K562 (cell line): Measurements from ENCODE around the gene SLC22A8. TPM values are rescaled to one million over a fixed set of nuclear protein-coding genes. Genes with fewer than 3 reads are reported as not detected.
"Not testable (repeated sequence)": the region's sequence is repeated elsewhere in the genome, so short reads cannot be mapped to it uniquely, and the experiment has no call there.

ENCODE experiments used
- ATAC-seq: fragments of 200-7000 bp; cut with Tn5 transposase; 3 replicates; pipeline ENCODE4 v1.9.1; 2020; ENCODE audit warnings: moderate library complexity
- BruUV-seq: library from RNA; stranded (reverse); fragments of 400-500 nt; replicated peaks from 2 replicates; lab custom pipeline; 2021; lab: Mats Ljungman, UMichigan
- CTCF ChIA-PET: fragments of 300-600 bp; formaldehyde crosslinking; extraction: SDS; loops from one replicate; lab custom pipeline; 2021; ENCODE audit warnings: low intra/inter-chr PET ratio; lab: Yijun Ruan, JAX
- POLR2A ChIA-PET: fragments of 300-600, 350-650 bp; sonication (Branson Sonifier 250); formaldehyde crosslinking; extraction: SDS; loops from one replicate; lab custom pipeline; 2021; ENCODE audit warnings: antibody characterized with exemption, inconsistent platforms; lab: Yijun Ruan, JAX
- DNase-seq, 4 experiments: peaks; one replicate each; pipeline versions ENCODE4 v3.0.0 to v3.0.0-alpha.2; 2011 to 2018; ENCODE audit warnings: low spot score in 3 of 4, mixed read lengths in 3 of 4; ENCODE audit errors: extremely low read depth in 1 of 4
- FAIRE-seq: peaks from 2 replicates; lab custom pipeline; 2011; peaks lifted over from hg19 to GRCh38; lab: Jason Lieb, UNC
- H2AFZ ChIP-seq: 2 replicates; pipeline ENCODE4 v1.6.0; 2011; ENCODE audit warnings: low read depth, low read length, control low read depth, inconsistent platforms
- H3K27ac ChIP-seq: fragments of 200-600 bp; 3 replicates; pipeline ENCODE4 v1.8.0; 2011; ENCODE audit warnings: low read depth, mild to moderate bottlenecking, control low read depth, inconsistent platforms, low read length, moderate library complexity, mixed read lengths; ENCODE audit errors: extremely low read depth
- H3K27me3 ChIP-seq, 2 experiments: fragments of 300-600 bp in 1 of 2; 2 replicates in 1 of 2; 3 replicates in 1 of 2; pipeline versions ENCODE4 v1.6.0 to v1.8.0; 2011; ENCODE audit warnings: inconsistent platforms in 2 of 2, low read length in 2 of 2, mild to moderate bottlenecking in 1 of 2, mixed read lengths in 1 of 2, moderate library complexity in 1 of 2; ENCODE audit not compliant: control insufficient read depth in 2 of 2, insufficient read depth in 2 of 2
- H3K36me3 ChIP-seq: fragments of 300-600 bp; 3 replicates; pipeline ENCODE4 v1.8.0; 2011; ENCODE audit warnings: mild to moderate bottlenecking, low read length, inconsistent platforms; ENCODE audit not compliant: control insufficient read depth, insufficient read depth
- H3K4me1 ChIP-seq, 2 experiments: fragments of 200-600 bp in 1 of 2; replicated peaks in 1 of 2; 2 replicates in 1 of 2; 3 replicates in 1 of 2; pipeline versions ENCODE4 v1.5.1 to v1.8.0; 2011; ENCODE audit warnings: inconsistent platforms in 2 of 2, low read length in 2 of 2, mild to moderate bottlenecking in 1 of 2, mixed read lengths in 1 of 2, moderate library complexity in 1 of 2; ENCODE audit not compliant: control insufficient read depth in 2 of 2, insufficient read depth in 2 of 2
- H3K4me2 ChIP-seq: 2 replicates; pipeline ENCODE4 v1.6.1; 2011; ENCODE audit warnings: low read length, control low read depth, inconsistent platforms, mixed read lengths; ENCODE audit not compliant: insufficient read depth
- H3K4me3 ChIP-seq: fragments of 200-600 bp; sonication (generic), shearing (Covaris generic); 2 replicates; pipeline ENCODE4 v1.5.1; 2016; ENCODE audit warnings: control low read depth, inconsistent platforms
- H3K79me2 ChIP-seq: fragments of 200-600 bp; 3 replicates; pipeline ENCODE4 v1.8.0; 2011; ENCODE audit warnings: low read length, inconsistent platforms; ENCODE audit not compliant: control insufficient read depth, insufficient read depth
- H3K9ac ChIP-seq, 2 experiments: 2 replicates each; pipeline versions ENCODE4 v1.6.0 to v1.6.1; 2011; ENCODE audit warnings: low read depth in 2 of 2, low read length in 2 of 2, control low read depth in 1 of 2, inconsistent platforms in 1 of 2, mild to moderate bottlenecking in 1 of 2, mixed read lengths in 1 of 2; ENCODE audit not compliant: insufficient read depth in 1 of 2
- H3K9me1 ChIP-seq: one replicate; pipeline ENCODE4 v1.6.0; 2011; ENCODE audit warnings: inconsistent platforms, mild to moderate bottlenecking, low read length, moderate library complexity; ENCODE audit not compliant: control insufficient read depth, insufficient read depth
- H3K9me3 ChIP-seq: replicated peaks from 2 replicates; pipeline ENCODE4 v1.5.1; 2011; ENCODE audit warnings: low read depth, low read length, inconsistent platforms; ENCODE audit not compliant: control insufficient read depth, insufficient read depth
- H4K20me1 ChIP-seq: replicated peaks from 2 replicates; pipeline ENCODE4 v1.6.1; 2011; ENCODE audit warnings: low read length, inconsistent platforms, mixed read lengths; ENCODE audit not compliant: control insufficient read depth, insufficient read depth
- ZNF507 ChIP-seq: conservative IDR thresholded peaks from 2 replicates; pipeline ENCODE4 v1.6.1; 2017; ENCODE audit warnings: missing genetic modification characterization, missing compliant biosample characterization
- WGBS: fragments of 100-300 bp; shearing (Covaris generic); methylation state at CpG from one replicate; pipeline ENCODE4 v1.1.6; 2016; ENCODE audit warnings: low coverage, mixed read lengths; ENCODE audit not compliant: insufficient coverage; ENCODE audit errors: missing lambda C conversion rate; 5-methylcytosine and 5-hydroxymethylcytosine counted together
- in situ Hi-C: fragments of 300-500 bp; cut with MboI; formaldehyde crosslinking; loops from 4 replicates; pipeline ENCODE4 v1.15.0; 2018; ENCODE audit warnings: inconsistent platforms, mixed read lengths
- intact Hi-C: fragments of 100-400 bp; cut with micrococcal nuclease; formaldehyde crosslinking; loops from 2 replicates; pipeline ENCODE4 v1.14.2; 2022
- polyA plus RNA-seq, 8 experiments: library from polyadenylated mRNA; depleted of rRNA in 4 of 8; stranded (reverse) in 5 of 8; unstranded in 3 of 8; fragments of >200 nt; fragmentation: Nextera tagmentation in 2 of 8; fragmentation: Illumina TruSeq in 1 of 8; extraction: Ambion mirVana in 2 of 8; extraction: Trizol in 1 of 8; gene quantifications; 2 replicates each; pipeline versions ENCODE4 v1.2.1 to v1.2.3, GENCODE V29; 2011 to 2014; ENCODE audit warnings: inconsistent platforms in 1 of 8, missing spikeins in 1 of 8
- total RNA-seq, 7 experiments: library from RNA; depleted of rRNA in 6 of 7; stranded (reverse); fragments of >200 nt in 6 of 7; fragmentation: Illumina TruSeq in 2 of 7; extraction: Trizol in 2 of 7; gene quantifications; 2 replicates each; pipeline versions ENCODE4 v1.2.1 to v1.2.3, GENCODE V29; 2011 to 2021; ENCODE audit warnings: low replicate concordance in 1 of 7

The SLC22A8 gene
- total and polyA plus RNA-seq, 9 of the 15 experiments (the other 6 are each of a cell fraction or from before 2014, with no cell fraction given) = not detected

- peak; percentile 94 for TF ChIP-seq ZNF507 (tag)
- DNase-seq, H3K9ac ChIP-seq, intact Hi-C loops, H3K9me3 ChIP-seq, CTCF ChIA-PET, ATAC-seq, POLR2A ChIA-PET, H4K20me1 ChIP-seq, H3K9me1 ChIP-seq, H3K4me3 ChIP-seq, H3K27ac ChIP-seq, H3K36me3 ChIP-seq, in situ Hi-C loops, H3K4me2 ChIP-seq, BruUV-seq, H2AFZ ChIP-seq, H3K4me1 ChIP-seq, H3K79me2 ChIP-seq, FAIRE-seq: not testable (repeated sequence)
- peaks cover 13 to 19% of the 10 kb centered on the region in 2 experiments; a peak in 4 of 5 replicates for H3K27me3 ChIP-seq
- WGBS = 15% methylated on average over 10 of the region's 10 CpGs
Measured at GRCh38 chr11:62945538-62945937, 70.1 kb downstream of the SLC22A8 start.

Other genes starting within 250 kb of the SLC22A8 start
Only the 7 nearest of the 12 such genes appear.
- gene STX5, start 183.8 kb downstream of the SLC22A8 start, total RNA-seq (2014; rRNA removed) = 24.3 and 28.3 TPM in 2 replicates
- 17.2 and 17.4 TPM in 2 replicates for gene STX5, start 183.8 kb downstream of the SLC22A8 start, total RNA-seq (2014; rRNA removed; fragmentation: Illumina TruSeq; extraction: Trizol)
- 19.4 TPM in 2 replicates for gene STX5, start 183.8 kb downstream of the SLC22A8 start, total RNA-seq (2015; rRNA removed; fragmentation: Illumina TruSeq; extraction: Trizol)
- gene STX5, start 183.8 kb downstream of the SLC22A8 start, total RNA-seq (2021) = 24.8 and 26.9 TPM in 2 replicates
- 28.6 and 34.5 TPM in 2 replicates for gene STX5, start 183.8 kb downstream of the SLC22A8 start, polyA plus RNA-seq (2011; rRNA removed)
- 27.8 TPM in 2 replicates for gene STX5, start 183.8 kb downstream of the SLC22A8 start, polyA plus RNA-seq (2014; fragmentation: Illumina TruSeq; extraction: Trizol)
- gene STX5, start 183.8 kb downstream of the SLC22A8 start, polyA plus RNA-seq (2014; fragmentation: Nextera tagmentation; extraction: Ambion mirVana) = 1 to 10 TPM; 2.8 to 3.6 TPM
- gene STX5, start 183.8 kb downstream of the SLC22A8 start, polyA plus RNA-seq (2014; rRNA removed) = 23.7 and 27.7 TPM in 2 replicates
- gene TEX54, start 183.0 kb downstream of the SLC22A8 start, total RNA-seq (2014; rRNA removed) = not detected in 2 replicates
- not detected in 2 replicates for gene TEX54, start 183.0 kb downstream of the SLC22A8 start, total RNA-seq (2014; rRNA removed; fragmentation: Illumina TruSeq; extraction: Trizol)
- gene TEX54, start 183.0 kb downstream of the SLC22A8 start, total RNA-seq (2015; rRNA removed; fragmentation: Illumina TruSeq; extraction: Trizol) = not detected in 2 replicates
- not detected in 2 replicates for gene TEX54, start 183.0 kb downstream of the SLC22A8 start, total RNA-seq (2021)
- not detected in 2 replicates for gene TEX54, start 183.0 kb downstream of the SLC22A8 start, polyA plus RNA-seq (2011; rRNA removed)
- not detected in 2 replicates for gene TEX54, start 183.0 kb downstream of the SLC22A8 start, polyA plus RNA-seq (2014; fragmentation: Illumina TruSeq; extraction: Trizol)
- gene TEX54, start 183.0 kb downstream of the SLC22A8 start, polyA plus RNA-seq (2014; fragmentation: Nextera tagmentation; extraction: Ambion mirVana) = not detected
- gene TEX54, start 183.0 kb downstream of the SLC22A8 start, polyA plus RNA-seq (2014; rRNA removed) = not detected in 2 replicates
- 210 and 239 TPM in 2 replicates for gene WDR74, start 176.3 kb downstream of the SLC22A8 start, total RNA-seq (2014; rRNA removed)
- 94.6 and 112 TPM in 2 replicates for gene WDR74, start 176.3 kb downstream of the SLC22A8 start, total RNA-seq (2014; rRNA removed; fragmentation: Illumina TruSeq; extraction: Trizol)
- 122 and 128 TPM in 2 replicates for gene WDR74, start 176.3 kb downstream of the SLC22A8 start, total RNA-seq (2015; rRNA removed; fragmentation: Illumina TruSeq; extraction: Trizol)
- 136 TPM in 2 replicates for gene WDR74, start 176.3 kb downstream of the SLC22A8 start, total RNA-seq (2021)
- 87.2 and 92.0 TPM in 2 replicates for gene WDR74, start 176.3 kb downstream of the SLC22A8 start, polyA plus RNA-seq (2011; rRNA removed)
- 114 and 118 TPM in 2 replicates for gene WDR74, start 176.3 kb downstream of the SLC22A8 start, polyA plus RNA-seq (2014; fragmentation: Illumina TruSeq; extraction: Trizol)
- 10 to 100 TPM; 32.7 to 46.2 TPM for gene WDR74, start 176.3 kb downstream of the SLC22A8 start, polyA plus RNA-seq (2014; fragmentation: Nextera tagmentation; extraction: Ambion mirVana)
- gene WDR74, start 176.3 kb downstream of the SLC22A8 start, polyA plus RNA-seq (2014; rRNA removed) = 165 and 208 TPM in 2 replicates
- 245 and 289 TPM in 2 replicates for gene SLC3A2, start 134.9 kb downstream of the SLC22A8 start, total RNA-seq (2014; rRNA removed)
- gene SLC3A2, start 134.9 kb downstream of the SLC22A8 start, total RNA-seq (2014; rRNA removed; fragmentation: Illumina TruSeq; extraction: Trizol) = 214 and 276 TPM in 2 replicates
- 120 and 132 TPM in 2 replicates for gene SLC3A2, start 134.9 kb downstream of the SLC22A8 start, total RNA-seq (2015; rRNA removed; fragmentation: Illumina TruSeq; extraction: Trizol)
- 255 and 276 TPM in 2 replicates for gene SLC3A2, start 134.9 kb downstream of the SLC22A8 start, total RNA-seq (2021)
- gene SLC3A2, start 134.9 kb downstream of the SLC22A8 start, polyA plus RNA-seq (2011; rRNA removed) = 282 and 323 TPM in 2 replicates
- 183 and 221 TPM in 2 replicates for gene SLC3A2, start 134.9 kb downstream of the SLC22A8 start, polyA plus RNA-seq (2014; fragmentation: Illumina TruSeq; extraction: Trizol)
- 10 to 100 TPM; 20.0 to 39.7 TPM for gene SLC3A2, start 134.9 kb downstream of the SLC22A8 start, polyA plus RNA-seq (2014; fragmentation: Nextera tagmentation; extraction: Ambion mirVana)
- 254 and 296 TPM in 2 replicates for gene SLC3A2, start 134.9 kb downstream of the SLC22A8 start, polyA plus RNA-seq (2014; rRNA removed)
- gene CHRM1, start 94.5 kb downstream of the SLC22A8 start, total RNA-seq (2014; rRNA removed) = not detected in 2 replicates
- not detected in 2 replicates for gene CHRM1, start 94.5 kb downstream of the SLC22A8 start, total RNA-seq (2014; rRNA removed; fragmentation: Illumina TruSeq; extraction: Trizol)
- not detected in 2 replicates for gene CHRM1, start 94.5 kb downstream of the SLC22A8 start, total RNA-seq (2015; rRNA removed; fragmentation: Illumina TruSeq; extraction: Trizol)
- not detected in 2 replicates for gene CHRM1, start 94.5 kb downstream of the SLC22A8 start, total RNA-seq (2021)
- not detected in 2 replicates for gene CHRM1, start 94.5 kb downstream of the SLC22A8 start, polyA plus RNA-seq (2011; rRNA removed)
- gene CHRM1, start 94.5 kb downstream of the SLC22A8 start, polyA plus RNA-seq (2014; fragmentation: Illumina TruSeq; extraction: Trizol) = not detected in 2 replicates
- gene CHRM1, start 94.5 kb downstream of the SLC22A8 start, polyA plus RNA-seq (2014; fragmentation: Nextera tagmentation; extraction: Ambion mirVana) = not detected
- gene CHRM1, start 94.5 kb downstream of the SLC22A8 start, polyA plus RNA-seq (2014; rRNA removed) = not detected in 2 replicates
- not detected in 2 replicates for gene SLC22A6, start 30.9 kb downstream of the SLC22A8 start, total RNA-seq (2014; rRNA removed)
- not detected in 2 replicates for gene SLC22A6, start 30.9 kb downstream of the SLC22A8 start, total RNA-seq (2014; rRNA removed; fragmentation: Illumina TruSeq; extraction: Trizol)
- gene SLC22A6, start 30.9 kb downstream of the SLC22A8 start, total RNA-seq (2015; rRNA removed; fragmentation: Illumina TruSeq; extraction: Trizol) = not detected in 2 replicates
- gene SLC22A6, start 30.9 kb downstream of the SLC22A8 start, total RNA-seq (2021) = not detected in 2 replicates
- gene SLC22A6, start 30.9 kb downstream of the SLC22A8 start, polyA plus RNA-seq (2011; rRNA removed) = not detected in 2 replicates
- not detected in 2 replicates for gene SLC22A6, start 30.9 kb downstream of the SLC22A8 start, polyA plus RNA-seq (2014; fragmentation: Illumina TruSeq; extraction: Trizol)
- not detected for gene SLC22A6, start 30.9 kb downstream of the SLC22A8 start, polyA plus RNA-seq (2014; fragmentation: Nextera tagmentation; extraction: Ambion mirVana)
- not detected in 2 replicates for gene SLC22A6, start 30.9 kb downstream of the SLC22A8 start, polyA plus RNA-seq (2014; rRNA removed)
- not detected in 2 replicates for gene SLC22A24, start 128.4 kb upstream of the SLC22A8 start, total RNA-seq (2014; rRNA removed)
- not detected in 2 replicates for gene SLC22A24, start 128.4 kb upstream of the SLC22A8 start, total RNA-seq (2014; rRNA removed; fragmentation: Illumina TruSeq; extraction: Trizol)
- not detected in 2 replicates for gene SLC22A24, start 128.4 kb upstream of the SLC22A8 start, total RNA-seq (2015; rRNA removed; fragmentation: Illumina TruSeq; extraction: Trizol)
- gene SLC22A24, start 128.4 kb upstream of the SLC22A8 start, total RNA-seq (2021) = not detected in 2 replicates
- not detected in 2 replicates for gene SLC22A24, start 128.4 kb upstream of the SLC22A8 start, polyA plus RNA-seq (2011; rRNA removed)
- not detected in 2 replicates for gene SLC22A24, start 128.4 kb upstream of the SLC22A8 start, polyA plus RNA-seq (2014; fragmentation: Illumina TruSeq; extraction: Trizol)
- not detected for gene SLC22A24, start 128.4 kb upstream of the SLC22A8 start, polyA plus RNA-seq (2014; fragmentation: Nextera tagmentation; extraction: Ambion mirVana)
- gene SLC22A24, start 128.4 kb upstream of the SLC22A8 start, polyA plus RNA-seq (2014; rRNA removed) = not detected in 2 replicates